IMR-90 (cell line): ENCODE results near the gene PDE4B. TPM values are rescaled to one million over a fixed set of nuclear protein-coding genes. Genes with fewer than 3 reads are reported as not detected.

Experiments
- ATAC-seq: fragments of 200-7000 bp; cut with Tn5 transposase; 2 replicates; pipeline ENCODE4 v1.9.1; 2020; ENCODE audit warnings: low read depth, mild to moderate bottlenecking, moderate library complexity
- BruUV-seq: library from RNA; stranded (reverse); fragments of 400-500 nt; replicated peaks from 2 replicates; lab custom pipeline; 2021; lab: Mats Ljungman, UMichigan
- CTCF ChIA-PET: fragments of 300-600 bp; formaldehyde crosslinking; extraction: SDS; loops from one replicate; lab custom pipeline; 2021; ENCODE audit warnings: antibody characterized with exemption; lab: Yijun Ruan, JAX
- POLR2A ChIA-PET: fragments of 300-600 bp; sonication (Branson Sonifier 250); formaldehyde crosslinking; loops from one replicate; lab custom pipeline; 2022; ENCODE audit warnings: antibody characterized with exemption; ENCODE audit not compliant: unreplicated experiment; lab: Charles Lee
- DNase-seq: peaks from one replicate; pipeline ENCODE4 v3.0.0; 2013
- H2AFZ ChIP-seq: replicated peaks from 2 replicates; pipeline ENCODE3; 2013; ENCODE audit warnings: low read length, mild to moderate bottlenecking; ENCODE audit not compliant: poor library complexity
- H2AK5ac ChIP-seq: 2 replicates; pipeline ENCODE4 v1.6.1; 2013; ENCODE audit warnings: low read depth, low read length, inconsistent platforms
- H2AK9ac ChIP-seq: replicated peaks from 2 replicates; pipeline ENCODE3; 2013; ENCODE audit warnings: mild to moderate bottlenecking, low read depth, low read length, moderate library complexity; ENCODE audit not compliant: poor library complexity
- H2BK120ac ChIP-seq: 2 replicates; pipeline ENCODE4 v1.6.1; 2013; ENCODE audit warnings: low read depth, low read length, inconsistent platforms
- H2BK15ac ChIP-seq: 3 replicates; pipeline ENCODE4 v1.6.1; 2013; ENCODE audit warnings: low read depth, low read length, inconsistent platforms
- H2BK20ac ChIP-seq: 2 replicates; pipeline ENCODE4 v1.6.1; 2013; ENCODE audit warnings: low read depth, mild to moderate bottlenecking, inconsistent platforms, low read length, moderate library complexity
- H2BK5ac ChIP-seq: 2 replicates; pipeline ENCODE4 v1.6.1; 2013; ENCODE audit warnings: mild to moderate bottlenecking, low read depth, low read length, inconsistent platforms; ENCODE audit not compliant: poor library complexity, severe bottlenecking
- H3K14ac ChIP-seq: replicated peaks from 2 replicates; pipeline ENCODE4 v1.6.1; 2013; ENCODE audit warnings: low read depth, low read length, inconsistent platforms
- H3K18ac ChIP-seq: 2 replicates; pipeline ENCODE4 v1.6.1; 2013; ENCODE audit warnings: low read depth, low read length, control low read depth
- H3K23ac ChIP-seq: 2 replicates; pipeline ENCODE4 v1.6.1; 2013; ENCODE audit warnings: low read depth, low read length, inconsistent platforms
- H3K27ac ChIP-seq: 2 replicates; pipeline ENCODE4 v1.5.1; 2013; ENCODE audit warnings: mild to moderate bottlenecking, control low read depth, low read length; ENCODE audit not compliant: insufficient read depth
- H3K27me3 ChIP-seq: 2 replicates; pipeline ENCODE4 v1.6.1; 2013; ENCODE audit warnings: low read length; ENCODE audit not compliant: control insufficient read depth, insufficient read depth
- H3K36me3 ChIP-seq: 2 replicates; pipeline ENCODE4 v1.6.1; 2013; ENCODE audit warnings: low read length, mixed read lengths; ENCODE audit not compliant: control insufficient read depth, insufficient read depth
- H3K4ac ChIP-seq: 2 replicates; pipeline ENCODE4 v1.6.1; 2013; ENCODE audit warnings: low read depth, low read length, inconsistent platforms
- H3K4me1 ChIP-seq: 2 replicates; pipeline ENCODE4 v1.6.1; 2013; ENCODE audit warnings: low read length, mixed read lengths; ENCODE audit not compliant: control insufficient read depth, insufficient read depth
- H3K4me2 ChIP-seq: 2 replicates; pipeline ENCODE4 v1.6.1; 2013; ENCODE audit warnings: low read depth, mild to moderate bottlenecking, control low read depth, low read length, moderate library complexity
- H3K4me3 ChIP-seq: 2 replicates; pipeline ENCODE4 v1.5.1; 2013; ENCODE audit warnings: low read depth, mild to moderate bottlenecking, control low read depth, low read length, moderate library complexity; ENCODE audit not compliant: insufficient read depth
- H3K56ac ChIP-seq: 2 replicates; pipeline ENCODE4 v1.6.1; 2013; ENCODE audit warnings: low read length, inconsistent platforms; ENCODE audit not compliant: insufficient read depth; ENCODE audit errors: extremely low read depth
- H3K79me1 ChIP-seq, 2 experiments: 2 replicates each; pipeline ENCODE4 v1.6.1; 2013; ENCODE audit warnings: low read length in 2 of 2, inconsistent platforms in 1 of 2, low read depth in 1 of 2
- H3K9ac ChIP-seq: 2 replicates; pipeline ENCODE4 v1.6.1; 2013; ENCODE audit warnings: low read depth, low read length, control low read depth
- H3K9me1 ChIP-seq: 2 replicates; pipeline ENCODE4 v1.6.1; 2013; ENCODE audit warnings: low read length, inconsistent platforms; ENCODE audit not compliant: insufficient read depth
- H3K9me3 ChIP-seq: 2 replicates; pipeline ENCODE4 v1.6.1; 2013; ENCODE audit warnings: low read length; ENCODE audit not compliant: control insufficient read depth, insufficient read depth
- H4K20me1 ChIP-seq: 2 replicates; pipeline ENCODE4 v1.6.1; 2013; ENCODE audit warnings: low read length, inconsistent platforms; ENCODE audit not compliant: insufficient read depth
- H4K5ac ChIP-seq: 2 replicates; pipeline ENCODE4 v1.6.1; 2013; ENCODE audit warnings: mild to moderate bottlenecking, low read depth, low read length, control low read depth
- H4K8ac ChIP-seq, 2 experiments: 2 replicates each; pipeline ENCODE4 v1.6.1; 2013; ENCODE audit warnings: low read depth in 2 of 2, low read length in 2 of 2, control low read depth in 1 of 2, inconsistent platforms in 1 of 2
- H4K91ac ChIP-seq: 2 replicates; pipeline ENCODE4 v1.6.1; 2013; ENCODE audit warnings: low read depth, low read length, inconsistent platforms; ENCODE audit not compliant: insufficient read depth
- BHLHE40 ChIP-seq: fragments of 150-350 bp; IDR thresholded peaks from 2 replicates; pipeline ENCODE4 v1.6.1; 2016; ENCODE audit warnings: mild to moderate bottlenecking, low read depth, low read length
- CEBPB ChIP-seq: IDR thresholded peaks from 2 replicates; pipeline ENCODE4 v1.6.1; 2012; ENCODE audit warnings: low read depth, low read length, improper control_type of control experiment
- CHD1 ChIP-seq: IDR thresholded peaks from 2 replicates; pipeline ENCODE4 v1.6.1; 2012; ENCODE audit warnings: low read depth, low read length, improper control_type of control experiment
- ELK1 ChIP-seq: fragments of 150-350 bp; IDR thresholded peaks from 2 replicates; pipeline ENCODE4 v1.6.1; 2016; ENCODE audit warnings: low read depth, mild to moderate bottlenecking, low read length, moderate library complexity, borderline replicate concordance
- FOS ChIP-seq: fragments of 150-350 bp; IDR thresholded peaks from 2 replicates; pipeline ENCODE4 v1.6.1; 2016; ENCODE audit warnings: low read depth, low read length
- MAFK ChIP-seq: IDR thresholded peaks from 2 replicates; pipeline ENCODE4 v1.6.1; 2012; ENCODE audit warnings: low read depth, low read length, improper control_type of control experiment
- MAZ ChIP-seq: IDR thresholded peaks from 2 replicates; pipeline ENCODE4 v1.6.1; 2012; ENCODE audit warnings: low read depth, mild to moderate bottlenecking, low read length, improper control_type of control experiment, moderate library complexity, borderline replicate concordance
- MXI1 ChIP-seq: IDR thresholded peaks from 2 replicates; pipeline ENCODE4 v1.6.1; 2012; ENCODE audit warnings: low read depth, mild to moderate bottlenecking, low read length, moderate library complexity, borderline replicate concordance
- NFE2L2 ChIP-seq: fragments of 150-350 bp; IDR thresholded peaks from 2 replicates; pipeline ENCODE4 v1.6.1; 2016; ENCODE audit warnings: low read depth, mild to moderate bottlenecking, low read length
- POLR2A ChIP-seq: IDR thresholded peaks from 2 replicates; pipeline ENCODE4 v1.6.1; 2012; ENCODE audit warnings: mild to moderate bottlenecking, low read depth, low read length
- RAD21 ChIP-seq: IDR thresholded peaks from 2 replicates; pipeline ENCODE4 v1.6.1; 2012; ENCODE audit warnings: low read length, improper control_type of control experiment
- RCOR1 ChIP-seq: IDR thresholded peaks from 2 replicates; pipeline ENCODE4 v1.6.1; 2012; ENCODE audit warnings: mild to moderate bottlenecking, low read length, improper control_type of control experiment; ENCODE audit not compliant: insufficient replicate concordance
- RFX5 ChIP-seq: IDR thresholded peaks from 2 replicates; pipeline ENCODE4 v1.8.0; 2012; ENCODE audit warnings: low read depth, mild to moderate bottlenecking, low read length, moderate library complexity
- SMC3 ChIP-seq: fragments of 150-350 bp; IDR thresholded peaks from 2 replicates; pipeline ENCODE4 v1.6.1; 2016; ENCODE audit warnings: low read depth, mild to moderate bottlenecking, antibody characterized with exemption, low read length, moderate library complexity
- USF2 ChIP-seq: fragments of 150-350 bp; IDR thresholded peaks from 2 replicates; pipeline ENCODE4 v1.6.1; 2017; ENCODE audit warnings: mild to moderate bottlenecking, antibody characterized with exemption, low read length, low read depth
- WGBS, 2 experiments: methylation state at CpG; one replicate each; pipeline versions ENCODE4 v1.1.5 to v1.1.7; 2013; ENCODE audit warnings: missing lambda C conversion rate in 2 of 2; ENCODE audit not compliant: insufficient read length in 1 of 2; ENCODE audit errors: extremely low coverage in 2 of 2; 5-methylcytosine and 5-hydroxymethylcytosine counted together
- dilution Hi-C: fragments of 300-500 bp; cut with HindIII; formaldehyde crosslinking; loops from one replicate; pipeline ENCODE4 v1.14.3; 2018; ENCODE audit warnings: low sequenced_read_pairs; ENCODE audit not compliant: unreplicated experiment
- in situ Hi-C: fragments of 300-500 bp; cut with MboI; formaldehyde crosslinking; loops from 3 replicates; pipeline ENCODE4 v1.14.3; 2019; ENCODE audit warnings: low sequenced_read_pairs, inconsistent platforms, mixed read lengths
- intact Hi-C: fragments of 100-400 bp; cut with micrococcal nuclease; formaldehyde crosslinking; loops from 2 replicates; pipeline ENCODE4 v1.10.0; 2022
- polyA plus RNA-seq, 3 experiments: library from polyadenylated mRNA; depleted of rRNA; stranded (reverse); fragments of >200 nt; gene quantifications; 2 replicates each; pipeline ENCODE4 v1.2.3, GENCODE V29; 2012; ENCODE audit warnings: low replicate concordance in 1 of 3
- total RNA-seq: library from RNA; depleted of rRNA; stranded (reverse); fragments of >200 nt; gene quantifications from 2 replicates; pipeline ENCODE4 v1.2.3, GENCODE V29; 2012
- TF ChIP-seq, protein P1 (sequence below): conservative IDR thresholded peaks from 2 replicates; pipeline ENCODE4 v1.5.1; 2012; ENCODE audit warnings: mild to moderate bottlenecking, low read depth, low read length, improper control_type of control experiment

PDE4B gene
- total and polyA plus RNA-seq, 2 of the 4 experiments (the other 2 are of a cell fraction): 5.8 to 21.3 TPM

- no peak overlapping the region for H2BK20ac ChIP-seq
- H3K79me1 ChIP-seq: no peaks in the 10 kb centered on the region
- no peaks in the 10 kb centered on the region for H3K4me1 ChIP-seq
- no peak overlapping the region for H3K27ac ChIP-seq
- DNase-seq: no peak
- H3K18ac ChIP-seq: no peak overlapping the region
- in situ Hi-C loops: no loop called here
- no peak overlapping the region for H3K23ac ChIP-seq
- no peak overlapping the region for H2BK5ac ChIP-seq
- no peak overlapping the region for H3K56ac ChIP-seq
- H4K8ac ChIP-seq: no peak overlapping the region
- intact Hi-C loops: no loop called here
- no peak overlapping the region for H3K9ac ChIP-seq
- BruUV-seq: no TSS peak
- ChIA-PET CTCF (no interaction called here), POLR2A (no interaction called here)
- no peaks in the 10 kb centered on the region for H4K20me1 ChIP-seq
- ATAC-seq: no peak
- no peak overlapping the region for H2AK9ac ChIP-seq
- H4K5ac ChIP-seq: no peak overlapping the region
- H3K36me3 ChIP-seq: no peaks in the 10 kb centered on the region
- TF ChIP-seq CHD1 (no peak), ELK1 (no peak), FOS (no peak), CEBPB (no peak), NFE2L2 (no peak), BHLHE40 (no peak), MAZ (no peak), POLR2A (no peak), USF2 (no peak), RFX5 (no peak), RAD21 (no peak), SMC3 (no peak), RCOR1 (no peak), MAFK (no peak), MXI1 (no peak)
- TF ChIP-seq, protein P1, sequence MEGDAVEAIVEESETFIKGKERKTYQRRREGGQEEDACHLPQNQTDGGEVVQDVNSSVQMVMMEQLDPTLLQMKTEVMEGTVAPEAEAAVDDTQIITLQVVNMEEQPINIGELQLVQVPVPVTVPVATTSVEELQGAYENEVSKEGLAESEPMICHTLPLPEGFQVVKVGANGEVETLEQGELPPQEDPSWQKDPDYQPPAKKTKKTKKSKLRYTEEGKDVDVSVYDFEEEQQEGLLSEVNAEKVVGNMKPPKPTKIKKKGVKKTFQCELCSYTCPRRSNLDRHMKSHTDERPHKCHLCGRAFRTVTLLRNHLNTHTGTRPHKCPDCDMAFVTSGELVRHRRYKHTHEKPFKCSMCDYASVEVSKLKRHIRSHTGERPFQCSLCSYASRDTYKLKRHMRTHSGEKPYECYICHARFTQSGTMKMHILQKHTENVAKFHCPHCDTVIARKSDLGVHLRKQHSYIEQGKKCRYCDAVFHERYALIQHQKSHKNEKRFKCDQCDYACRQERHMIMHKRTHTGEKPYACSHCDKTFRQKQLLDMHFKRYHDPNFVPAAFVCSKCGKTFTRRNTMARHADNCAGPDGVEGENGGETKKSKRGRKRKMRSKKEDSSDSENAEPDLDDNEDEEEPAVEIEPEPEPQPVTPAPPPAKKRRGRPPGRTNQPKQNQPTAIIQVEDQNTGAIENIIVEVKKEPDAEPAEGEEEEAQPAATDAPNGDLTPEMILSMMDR: no peak
- H2AK5ac ChIP-seq: no peak overlapping the region
- H3K4ac ChIP-seq: no peak overlapping the region
- no peak overlapping the region for H2BK15ac ChIP-seq
- no CpG with 5 or more reads among the region's 2 CpGs for WGBS, 2 experiments
- no peak overlapping the region for H2AFZ ChIP-seq
- no peak overlapping the region for H3K4me3 ChIP-seq
- H4K91ac ChIP-seq: no peak overlapping the region
- H2BK120ac ChIP-seq: no peak overlapping the region
- no peak overlapping the region for H3K14ac ChIP-seq
- no peaks in the 10 kb centered on the region for H3K27me3 ChIP-seq
- dilution Hi-C loops: no loop called here
- no peak overlapping the region for H3K4me2 ChIP-seq
- H3K9me1 ChIP-seq: no peaks in the 10 kb centered on the region
- H3K9me3 ChIP-seq: no peaks in the 10 kb centered on the region
Measured at GRCh38 chr1:65911679-65912078, 119.0 kb downstream of the PDE4B start.
